Loucy (cell line): ENCODE data around the gene SLC39A9.

Source experiments
- H2AFZ ChIP-seq: fragments of 200-600 bp; sonication (generic); 2 replicates; pipeline ENCODE4 v1.6.0; 2016; ENCODE audit warnings: antibody characterized with exemption, mild to moderate bottlenecking, low read length, moderate library complexity
- H3F3A ChIP-seq: fragments of 200-600 bp; 2 replicates; pipeline ENCODE4 v1.6.0; 2016; ENCODE audit warnings: antibody characterized with exemption, low read depth, mild to moderate bottlenecking
- H3K27me3 ChIP-seq: fragments of 200-600 bp; sonication (generic); 2 replicates; pipeline ENCODE4 v1.6.1; 2014; ENCODE audit warnings: low read length, mild to moderate bottlenecking; ENCODE audit not compliant: insufficient read depth, poor library complexity, severe bottlenecking
- H3K36me3 ChIP-seq: fragments of 200-600 bp; sonication (generic); 2 replicates; pipeline ENCODE4 v1.6.1; 2016; ENCODE audit warnings: low read length; ENCODE audit not compliant: insufficient read depth
- H3K4me1 ChIP-seq: fragments of 200-600 bp; sonication (generic); 2 replicates; pipeline ENCODE4 v1.5.1; 2014; ENCODE audit warnings: low read length, mild to moderate bottlenecking; ENCODE audit not compliant: insufficient read depth, poor library complexity, severe bottlenecking
- H3K4me2 ChIP-seq: fragments of 200-600 bp; sonication (generic); 2 replicates; pipeline ENCODE4 v1.6.0; 2014; ENCODE audit warnings: antibody characterized with exemption, low read length, low read depth, mild to moderate bottlenecking; ENCODE audit not compliant: poor library complexity, severe bottlenecking
- H3K4me3 ChIP-seq: fragments of 200-600 bp; sonication (generic); 2 replicates; pipeline ENCODE4 v1.5.1; 2014; ENCODE audit warnings: low read length, mild to moderate bottlenecking, mixed read lengths; ENCODE audit not compliant: poor library complexity, severe bottlenecking
- H3K79me2 ChIP-seq: fragments of 200-600 bp; sonication (generic); 2 replicates; pipeline ENCODE4 v1.6.1; 2014; ENCODE audit warnings: low read length; ENCODE audit not compliant: insufficient read depth
- H3K9ac ChIP-seq: fragments of 200-600 bp; sonication (generic); 2 replicates; pipeline ENCODE4 v1.6.0; 2014; ENCODE audit warnings: mild to moderate bottlenecking, low read depth, low read length, moderate library complexity; ENCODE audit not compliant: poor library complexity, severe bottlenecking
- H3K9me2 ChIP-seq: fragments of 200-600 bp; sonication (generic); replicated peaks from 2 replicates; pipeline ENCODE4 v1.6.1; 2016; ENCODE audit warnings: low read depth, low read length, mixed read lengths
- H3K9me3 ChIP-seq: fragments of 200-600 bp; sonication (generic); 2 replicates; pipeline ENCODE4 v1.6.1; 2014; ENCODE audit warnings: mild to moderate bottlenecking, antibody characterized with exemption, low read length, low read depth; ENCODE audit not compliant: insufficient read depth
- H4K20me1 ChIP-seq: fragments of 200-600 bp; sonication (generic); 2 replicates; pipeline ENCODE4 v1.6.0; 2014; ENCODE audit warnings: antibody characterized with exemption, low read length, mild to moderate bottlenecking; ENCODE audit not compliant: insufficient read depth, poor library complexity, severe bottlenecking
- CTCF ChIP-seq: fragments of 200-600 bp; sonication (generic); conservative IDR thresholded peaks from 2 replicates; pipeline ENCODE4 v1.5.1; 2014; ENCODE audit warnings: mild to moderate bottlenecking, antibody characterized with exemption, low read length
- EZH2phosphoT487 ChIP-seq: fragments of 200-600 bp; IDR thresholded peaks from 2 replicates; pipeline ENCODE4 v1.6.1; 2018; ENCODE audit warnings: antibody characterized with exemption, mild to moderate bottlenecking, moderate library complexity, borderline replicate concordance

The SLC39A9 gene

GRCh38 chr14:69428289-69428998, 30.0 kb downstream of the SLC39A9 start:
- TF ChIP-seq CTCF, result no peak
- TF ChIP-seq EZH2phosphoT487, result no peak
- no peaks in the 10 kb centered on the region for H3K9me3 ChIP-seq
- no peak overlapping the region for H3K4me3 ChIP-seq
- H3K79me2 ChIP-seq, result peaks cover 17% of the 10 kb centered on the region; the same call in 1 of the 2 replicates
- H3K9me2 ChIP-seq, result no peaks in the 10 kb centered on the region
- no peaks in the 10 kb centered on the region for H3K27me3 ChIP-seq
- no peaks in the 10 kb centered on the region for H3K4me1 ChIP-seq
- no peaks in the 10 kb centered on the region for H4K20me1 ChIP-seq
- no peak overlapping the region for H3K4me2 ChIP-seq
- H3K36me3 ChIP-seq, result peaks cover 55% of the 10 kb centered on the region; the same call in 1 of the 2 replicates
- no peak overlapping the region for H2AFZ ChIP-seq
- no peak overlapping the region for H3K9ac ChIP-seq
- no peaks in the 10 kb centered on the region for H3F3A ChIP-seq

- H3K4me2 ChIP-seq, result no peak overlapping the region
- TF ChIP-seq CTCF (no peak), EZH2phosphoT487 (no peak)
- H3K79me2 ChIP-seq, result peaks cover 23% of the 10 kb centered on the region; the same call in 1 of the 2 replicates
- no peaks in the 10 kb centered on the region for H4K20me1 ChIP-seq
- H3K4me3 ChIP-seq, result no peak overlapping the region
- H3K9ac ChIP-seq, result no peak overlapping the region
- H3K4me1 ChIP-seq, result no peaks in the 10 kb centered on the region
- H3K36me3 ChIP-seq, result peaks cover 47% of the 10 kb centered on the region; the same call in 1 of the 2 replicates
- no peaks in the 10 kb centered on the region for H3K27me3 ChIP-seq
- H3K9me3 ChIP-seq, result no peaks in the 10 kb centered on the region
- no peak overlapping the region for H2AFZ ChIP-seq
- no peaks in the 10 kb centered on the region for H3F3A ChIP-seq
- no peaks in the 10 kb centered on the region for H3K9me2 ChIP-seq
Observed at GRCh38 chr14:69429643-69430042, 31.2 kb downstream of the SLC39A9 start.

- no peaks in the 10 kb centered on the region for H3F3A ChIP-seq
- H3K9me3 ChIP-seq, result no peaks in the 10 kb centered on the region
- H3K9me2 ChIP-seq, result no peaks in the 10 kb centered on the region
- no peak overlapping the region for H3K9ac ChIP-seq
- H3K27me3 ChIP-seq, result no peaks in the 10 kb centered on the region
- no peaks in the 10 kb centered on the region for H4K20me1 ChIP-seq
- peaks cover 31% of the 10 kb centered on the region; the same call in 1 of the 2 replicates for H3K79me2 ChIP-seq
- H3K36me3 ChIP-seq, result peaks cover 39% of the 10 kb centered on the region; the same call in 1 of the 2 replicates
- no peak overlapping the region for H3K4me2 ChIP-seq
- TF ChIP-seq CTCF, result no peak
- TF ChIP-seq EZH2phosphoT487, result no peak
- no peaks in the 10 kb centered on the region for H3K4me1 ChIP-seq
- H3K4me3 ChIP-seq, result no peak overlapping the region
- H2AFZ ChIP-seq, result no peak overlapping the region
Observed at GRCh38 chr14:69430306-69430939, 31.9 kb downstream of the SLC39A9 start.
